GM19467 (cell line): ENCODE measurements around the gene MPDU1.

Experiments
- ATAC-seq: cut with Tn5 transposase; IDR thresholded peaks from one replicate; pipeline ENCODE4 v1.9.1; 2021; ENCODE audit warnings: mild to moderate bottlenecking, moderate library complexity; ENCODE audit not compliant: unreplicated experiment

Gene MPDU1

GRCh38 chr17:7583253-7584109 lies at the start of gene MPDU1:
Gene MPDU1 (plus strand): TSS chr17:7583852. CDS start chr17:7583863, 11 bp downstream.
- ATAC-seq: peak; percentile 62

DNA sequence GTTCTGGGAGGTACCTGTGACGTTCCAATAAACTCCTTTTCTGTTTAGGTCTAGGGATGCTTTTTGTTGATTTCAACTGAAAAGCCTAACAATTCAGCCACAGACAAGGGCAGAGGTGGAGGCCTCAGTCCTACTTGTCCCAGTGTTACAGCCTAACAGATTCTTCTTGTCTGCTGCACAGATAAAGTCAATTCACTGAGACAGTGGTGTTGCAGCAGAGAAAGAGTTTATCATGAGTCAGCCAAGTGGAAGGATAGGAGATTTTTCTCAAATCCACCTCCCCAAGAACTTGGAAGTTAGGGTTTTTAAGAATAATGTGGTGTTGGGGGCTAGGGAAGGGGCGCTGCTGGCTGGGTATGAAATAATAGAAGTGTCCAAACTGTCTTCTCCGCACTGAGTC lies 45.6 kb upstream of the MPDU1 start:
- no peak for ATAC-seq

GRCh38 chr17:7538891-7539545 lies 44.6 kb upstream of the MPDU1 start:
- no peak for ATAC-seq

GRCh38 chr17:7541074-7541621 lies 42.5 kb upstream of the MPDU1 start:
- ATAC-seq: no peak

DNA sequence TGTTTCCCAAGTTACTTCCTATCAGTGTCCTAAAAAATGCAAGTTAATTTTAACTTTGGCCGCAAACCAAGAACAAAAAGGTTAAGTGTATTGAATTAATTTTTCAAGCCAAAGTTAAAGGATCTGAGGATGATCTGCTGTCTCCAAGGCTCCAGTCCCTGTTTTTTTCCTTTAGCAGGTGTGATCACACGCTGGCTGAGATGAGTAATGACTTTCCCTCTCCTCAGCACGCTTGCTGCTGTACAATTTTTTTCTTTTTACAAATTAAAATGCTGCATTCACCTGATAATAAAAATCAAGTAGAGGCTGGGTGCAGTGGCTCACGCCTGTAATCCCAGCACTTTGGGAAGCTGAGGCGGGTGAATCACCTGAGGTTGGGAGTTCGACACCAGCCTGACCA lies 38.7 kb upstream of the MPDU1 start:
- ATAC-seq: no peak

- no peak for ATAC-seq
These were observed 34.9 kb upstream of the MPDU1 start, which contains the start of gene TNFSF12 for GRCh38 chr17:7548585-7549400. Gene TNFSF12 (plus strand): TSS chr17:7549058. CDS start chr17:7549154, 96 bp downstream.

GRCh38 chr17:7549401-7550055 lies 34.1 kb upstream of the MPDU1 start:
- no peak for ATAC-seq

- ATAC-seq: no peak
These were observed 33.3 kb upstream of the MPDU1 start for GRCh38 chr17:7550344-7550743.

DNA sequence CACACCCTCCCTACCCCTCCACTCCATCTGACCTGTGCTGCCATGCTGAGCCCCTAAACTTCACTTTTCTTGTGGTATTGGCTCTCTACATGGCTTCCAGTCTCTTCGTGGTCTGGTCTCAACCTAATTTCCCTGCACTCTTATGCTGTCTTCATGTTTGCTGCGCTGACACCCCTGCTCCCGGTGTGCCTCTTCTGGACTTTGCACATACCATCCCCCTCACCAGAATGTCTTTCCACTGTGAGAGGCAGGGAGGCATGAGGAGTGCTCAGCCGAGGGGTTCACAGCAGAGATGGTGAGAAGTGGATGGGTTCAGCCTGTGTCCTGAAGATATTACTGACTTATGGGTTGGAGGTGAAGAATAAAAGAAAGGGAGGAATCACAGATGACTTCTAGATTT lies 32.3 kb upstream of the MPDU1 start:
- no peak for ATAC-seq

- ATAC-seq: peak; percentile 50
These were observed 31.0 kb upstream of the MPDU1 start for GRCh38 chr17:7552621-7553051.

DNA sequence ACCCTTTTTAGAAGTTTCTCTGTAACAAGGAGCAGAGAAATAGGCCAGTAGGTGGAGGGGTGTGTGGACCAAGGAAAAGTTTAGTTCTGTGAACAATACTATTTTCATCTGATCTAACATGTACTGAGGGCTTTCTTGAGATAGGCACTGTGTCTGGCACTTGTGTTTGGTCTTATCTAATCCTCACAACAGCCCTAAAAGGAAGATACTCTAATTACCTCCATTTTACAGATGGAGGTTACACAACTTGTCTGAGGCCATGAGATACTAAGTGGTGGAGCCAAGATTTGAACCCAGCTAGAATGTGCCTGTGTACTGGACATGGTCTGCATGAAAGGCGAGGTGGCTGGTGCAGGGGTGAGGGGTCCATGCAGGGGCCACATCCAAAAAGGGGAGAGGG lies 30.3 kb upstream of the MPDU1 start:
- no peak for ATAC-seq

GRCh38 chr17:7555320-7555948 lies 28.2 kb upstream of the MPDU1 start:
- ATAC-seq: no peak

DNA sequence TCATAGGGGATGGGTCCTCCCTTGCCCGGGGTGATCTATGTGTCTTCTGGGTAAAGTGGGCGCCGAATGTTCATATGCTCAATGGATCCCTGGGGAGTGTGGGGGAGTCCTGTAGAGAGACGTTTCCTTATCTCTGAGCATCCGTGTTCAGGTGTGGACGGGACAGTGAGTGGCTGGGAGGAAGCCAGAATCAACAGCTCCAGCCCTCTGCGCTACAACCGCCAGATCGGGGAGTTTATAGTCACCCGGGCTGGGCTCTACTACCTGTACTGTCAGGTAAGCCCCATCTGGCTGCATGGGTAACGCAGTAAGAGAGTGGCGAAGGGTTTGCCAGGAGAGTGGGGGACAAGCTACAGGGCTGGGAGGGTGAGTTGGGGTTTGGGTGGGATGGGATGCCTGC lies 27.0 kb upstream of the MPDU1 start:
- no peak for ATAC-seq

DNA sequence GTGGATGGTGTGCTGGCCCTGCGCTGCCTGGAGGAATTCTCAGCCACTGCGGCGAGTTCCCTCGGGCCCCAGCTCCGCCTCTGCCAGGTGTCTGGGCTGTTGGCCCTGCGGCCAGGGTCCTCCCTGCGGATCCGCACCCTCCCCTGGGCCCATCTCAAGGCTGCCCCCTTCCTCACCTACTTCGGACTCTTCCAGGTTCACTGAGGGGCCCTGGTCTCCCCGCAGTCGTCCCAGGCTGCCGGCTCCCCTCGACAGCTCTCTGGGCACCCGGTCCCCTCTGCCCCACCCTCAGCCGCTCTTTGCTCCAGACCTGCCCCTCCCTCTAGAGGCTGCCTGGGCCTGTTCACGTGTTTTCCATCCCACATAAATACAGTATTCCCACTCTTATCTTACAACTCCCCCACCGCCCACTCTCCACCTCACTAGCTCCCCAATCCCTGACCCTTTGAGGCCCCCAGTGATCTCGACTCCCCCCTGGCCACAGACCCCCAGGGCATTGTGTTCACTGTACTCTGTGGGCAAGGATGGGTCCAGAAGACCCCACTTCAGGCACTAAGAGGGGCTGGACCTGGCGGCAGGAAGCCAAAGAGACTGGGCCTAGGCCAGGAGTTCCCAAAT lies 26.4 kb upstream of the MPDU1 start:
- no peak for ATAC-seq

GRCh38 chr17:7557775-7558543 lies 25.7 kb upstream of the MPDU1 start:
- ATAC-seq: no peak

- ATAC-seq: no peak
These were observed 24.9 kb upstream of the MPDU1 start, which contains the start of gene TNFSF13 for GRCh38 chr17:7558544-7559319. Gene TNFSF13 (plus strand): TSS chr17:7558750. CDS start chr17:7559040, 290 bp downstream.

GRCh38 chr17:7559320-7560171 lies 24.1 kb upstream of the MPDU1 start:
- no peak for ATAC-seq
